Gastrocnemius medialis (tissue), 4 donors: ENCODE data around the gene NDOR1.

Experiments used
- CTCF ChIP-seq, 5 experiments: fragments of 450-650 bp in 3 of 5; fragments of 200-600 bp in 2 of 5; sonication (generic) in 2 of 5; IDR thresholded peaks in 4 of 5; conservative IDR thresholded peaks in 1 of 5; 1 replicate in 4 of 5; 2 replicates in 1 of 5; pipeline ENCODE4 v1.5.1; 2016 to 2019; ENCODE audit warnings: antibody characterized with exemption in 5 of 5, mild to moderate bottlenecking in 3 of 5, moderate library complexity in 3 of 5
- POLR2A ChIP-seq, 2 donors: fragments of 450-650 bp; IDR thresholded peaks; one replicate each; pipeline ENCODE4 v1.6.1; 2017; ENCODE audit warnings: antibody characterized with exemption in 2 of 2, mild to moderate bottlenecking in 2 of 2, moderate library complexity in 2 of 2

DNA sequence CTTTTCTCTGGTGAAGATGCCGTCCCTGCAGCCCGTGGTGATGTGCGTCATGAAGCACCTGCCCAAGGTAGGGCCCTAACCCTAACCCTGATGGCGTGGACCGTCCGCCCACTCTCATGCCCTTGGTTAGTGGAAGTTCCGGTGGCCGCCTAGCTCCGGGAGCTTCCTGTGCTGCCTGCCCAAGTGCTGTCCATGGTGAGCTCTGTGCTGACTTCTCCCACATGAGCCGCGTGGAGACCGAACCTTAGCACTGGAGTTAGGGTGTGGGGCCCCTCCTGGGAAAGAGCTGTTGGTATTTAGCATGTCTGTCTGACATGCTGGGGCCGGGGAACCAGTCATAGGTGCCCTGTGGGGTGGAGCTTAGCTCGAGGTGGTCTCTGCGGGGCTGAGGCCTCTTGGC, 50.9 kb downstream of the NDOR1 start:
- TF ChIP-seq CTCF (IDR thresholded peaks at IDR 0.05 in 4 of 5, conservative IDR thresholded peaks at IDR 0.05 in 1 of 5): no peak
- TF ChIP-seq POLR2A (IDR thresholded peaks at IDR 0.05): no peak
